Measurements from ENCODE around the gene SSH2. TPM values are rescaled to one million over a fixed set of nuclear protein-coding genes. Genes with fewer than 3 reads are reported as not detected.

The SSH2 gene
- total and polyA plus RNA-seq, 9 of the 15 experiments (the other 6 are each of a cell fraction or from before 2014, with no cell fraction given): 3.9 to 16.1 (median 10.2) TPM

GRCh38 chr17:29588562-29589411 lies 341.2 kb downstream of the SSH2 start (continued):
- no peak for TF ChIP-seq CHAMP1 (IDR thresholded peaks at IDR 0.05)
- no peak for TF ChIP-seq ZNF395 (CRISPR knock-in tag; IDR thresholded peaks at IDR 0.05)
- no peak for TF ChIP-seq TCF7 (IDR thresholded peaks at IDR 0.05; ENCODE audit: borderline replicate concordance)
- TF ChIP-seq NR1H2 (CRISPR knock-in tag; IDR thresholded peaks at IDR 0.05): no peak
- TF ChIP-seq HDAC3 (IDR thresholded peaks at IDR 0.05; ENCODE audit: borderline replicate concordance, partially characterized antibody): no peak
- TF ChIP-seq MGA (IDR thresholded peaks at IDR 0.05): no peak
- TF ChIP-seq NELFE (IDR thresholded peaks at IDR 0.05; ENCODE audit: insufficient read depth, insufficient read length): no peak
- no peak for TF ChIP-seq ZNF280B (CRISPR knock-in tag; IDR thresholded peaks at IDR 0.05)
